Erythroblast (primary cell): ENCODE measurements around the gene NELL1.

Source experiments
- GATA1 ChIP-seq: IDR thresholded peaks from 2 replicates; pipeline ENCODE4 v1.6.1; 2011; ENCODE audit warnings: low read depth, mild to moderate bottlenecking, control low read depth, low read length, moderate library complexity
- POLR2A ChIP-seq: IDR thresholded peaks from 2 replicates; pipeline ENCODE4 v1.6.1; 2011; ENCODE audit warnings: mild to moderate bottlenecking, low read length

- TF ChIP-seq POLR2A (no peak), GATA1 (no peak)
Observed at GRCh38 chr11:21346361-21346760, 677.0 kb downstream of the NELL1 start.
